HCT116 (cell line): ENCODE measurements around the gene AXL. TPM values are rescaled to one million over a fixed set of nuclear protein-coding genes. Genes with fewer than 3 reads are reported as not detected.

Experiments
- ATAC-seq: fragments of 200-7000 bp; cut with Tn5 transposase; 2 replicates; pipeline ENCODE4 v1.9.1; 2020; ENCODE audit warnings: mild to moderate bottlenecking, moderate library complexity
- BruUV-seq: library from RNA; stranded (reverse); fragments of 400-500 nt; replicated peaks from 2 replicates; lab custom pipeline; 2021; lab: Mats Ljungman, UMichigan
- CTCF ChIA-PET: fragments of 300-600 bp; sonication (Branson Sonifier 250); formaldehyde crosslinking; loops from one replicate; lab custom pipeline; 2021; ENCODE audit warnings: antibody characterized with exemption; lab: Charles Lee
- POLR2A ChIA-PET: fragments of 300-600, 350-600 bp; sonication (Branson Sonifier 250); formaldehyde crosslinking; loops from one replicate; lab custom pipeline; 2021; ENCODE audit warnings: antibody characterized with exemption; lab: Charles Lee
- RAD21 ChIA-PET, 2 experiments: fragments of 300-600 bp; sonication (Branson Sonifier 250); formaldehyde crosslinking; loops; one replicate each; lab custom pipeline; 2023; ENCODE audit warnings: low total read pairs in 2 of 2; ENCODE audit not compliant: uncharacterized antibody in 2 of 2, unreplicated experiment in 2 of 2, low non-redundant PET in 1 of 2; lab: Charles Lee
- DNase-seq: peaks from one replicate; pipeline ENCODE4 v3.0.0-alpha.2; 2010; ENCODE audit warnings: low read depth, low spot score
- H2AFZ ChIP-seq: fragments of 200-600 bp; shearing (Covaris generic), sonication (generic); 2 replicates; pipeline ENCODE4 v1.6.1; 2017; ENCODE audit warnings: low read depth, mixed run types, mixed read lengths, antibody characterized with exemption, low read length; ENCODE audit not compliant: poor library complexity, severe bottlenecking
- H3K27ac ChIP-seq: 2 replicates; pipeline ENCODE4 v1.5.1; 2012; ENCODE audit warnings: low read depth, low read length
- H3K27me3 ChIP-seq: fragments of 200-600 bp; sonication (generic); 2 replicates; pipeline ENCODE4 v1.6.1; 2016; ENCODE audit warnings: mixed run types, low read length, mixed read lengths; ENCODE audit not compliant: insufficient read depth
- H3K36me3 ChIP-seq, 2 experiments: fragments of 200-500 bp in 1 of 2; fragments of 200-600 bp in 1 of 2; sonication (Bioruptor generic) in 1 of 2; sonication (generic) in 1 of 2; 2 replicates each; pipeline versions ENCODE4 v1.5.1 to v1.6.1; 2014 to 2016; ENCODE audit warnings: low read length in 2 of 2, inconsistent platforms in 1 of 2, mixed read lengths in 1 of 2, mixed run types in 1 of 2; ENCODE audit not compliant: insufficient read depth in 2 of 2, control insufficient read depth in 1 of 2
- H3K4me1 ChIP-seq, 2 experiments: fragments of 200-600 bp in 1 of 2; sonication (generic) in 1 of 2; 2 replicates each; pipeline versions ENCODE4 v1.5.1 to v1.6.1; 2012 to 2017; ENCODE audit warnings: low read length in 2 of 2, inconsistent platforms in 1 of 2, mild to moderate bottlenecking in 1 of 2, mixed read lengths in 1 of 2, mixed run types in 1 of 2, moderate library complexity in 1 of 2; ENCODE audit not compliant: insufficient read depth in 2 of 2, control insufficient read depth in 1 of 2
- H3K4me2 ChIP-seq: fragments of 200-600 bp; sonication (generic); 2 replicates; pipeline ENCODE4 v1.6.1; 2017; ENCODE audit warnings: mixed run types, low read length, mixed read lengths
- H3K4me3 ChIP-seq, 2 experiments: fragments of 200-600 bp in 1 of 2; sonication (generic) in 1 of 2; replicated peaks in 1 of 2; 2 replicates each; pipeline ENCODE4 v1.5.1; 2011 to 2016; ENCODE audit warnings: low read length in 2 of 2, control low read depth in 1 of 2, low read depth in 1 of 2, mild to moderate bottlenecking in 1 of 2, mixed read lengths in 1 of 2, mixed run types in 1 of 2
- H3K79me2 ChIP-seq: fragments of 200-600 bp; sonication (generic); 2 replicates; pipeline ENCODE4 v1.6.1; 2017; ENCODE audit warnings: mild to moderate bottlenecking, mixed run types, low read length, moderate library complexity, mixed read lengths; ENCODE audit not compliant: insufficient read depth
- H3K9ac ChIP-seq: fragments of 200-600 bp; sonication (generic); 2 replicates; pipeline ENCODE4 v1.6.1; 2016; ENCODE audit warnings: low read length, mixed read lengths
- H3K9me2 ChIP-seq: fragments of 200-600 bp; sonication (generic), shearing (Covaris generic); 2 replicates; pipeline ENCODE4 v1.6.1; 2017; ENCODE audit warnings: mixed run types, mild to moderate bottlenecking, moderate library complexity; ENCODE audit not compliant: insufficient read depth
- H3K9me3 ChIP-seq, 2 experiments: fragments of 200-500 bp in 1 of 2; fragments of 200-600 bp in 1 of 2; sonication (Bioruptor generic) in 1 of 2; sonication (generic) in 1 of 2; 2 replicates each; pipeline ENCODE4 v1.6.1; 2014 to 2017; ENCODE audit warnings: low read length in 2 of 2, mixed read lengths in 2 of 2, inconsistent platforms in 1 of 2, low read depth in 1 of 2, mild to moderate bottlenecking in 1 of 2, mixed run types in 1 of 2, moderate library complexity in 1 of 2; ENCODE audit not compliant: control insufficient read depth in 1 of 2, insufficient read depth in 1 of 2
- H4K20me1 ChIP-seq: fragments of 200-600 bp; sonication (generic), shearing (Covaris generic); 2 replicates; pipeline ENCODE4 v1.6.1; 2017; ENCODE audit warnings: mixed run types, mild to moderate bottlenecking, moderate library complexity; ENCODE audit not compliant: insufficient read depth
- CEBPB ChIP-seq: IDR thresholded peaks from 2 replicates; pipeline ENCODE4 v1.6.1; 2012; ENCODE audit warnings: low read depth
- EGR1 ChIP-seq: IDR thresholded peaks from 2 replicates; pipeline ENCODE4 v1.6.1; 2012; ENCODE audit warnings: low read depth
- ELF1 ChIP-seq: IDR thresholded peaks from 2 replicates; pipeline ENCODE4 v1.6.1; 2012; ENCODE audit warnings: low read depth, borderline replicate concordance
- EZH2 ChIP-seq: fragments of 200-600 bp; sonication (generic); IDR thresholded peaks from 2 replicates; pipeline ENCODE4 v1.6.1; 2017; ENCODE audit warnings: antibody characterized with exemption, mixed run types
- EZH2phosphoT487 ChIP-seq: fragments of 200-600 bp; IDR thresholded peaks from 2 replicates; pipeline ENCODE4 v1.6.1; 2018; ENCODE audit warnings: antibody characterized with exemption, borderline replicate concordance
- FOSL1 ChIP-seq: IDR thresholded peaks from 2 replicates; pipeline ENCODE4 v1.6.1; 2012; ENCODE audit warnings: low read depth
- MAX ChIP-seq: IDR thresholded peaks from 2 replicates; pipeline ENCODE4 v1.6.1; 2012
- POLR2A ChIP-seq: IDR thresholded peaks from 2 replicates; pipeline ENCODE4 v1.7.0; 2011; ENCODE audit warnings: borderline replicate concordance; ENCODE audit not compliant: insufficient read depth, insufficient read length; ENCODE audit errors: extremely low read depth
- POLR2AphosphoS5 ChIP-seq: IDR thresholded peaks from 2 replicates; pipeline ENCODE4 v1.6.1; 2011; ENCODE audit warnings: mild to moderate bottlenecking, low read depth, low read length, moderate library complexity
- ZNF274 ChIP-seq: fragments of 200-500 bp; sonication (Bioruptor generic); IDR thresholded peaks from 2 replicates; pipeline ENCODE4 v1.6.1; 2014; ENCODE audit warnings: mild to moderate bottlenecking, low read depth, low read length, inconsistent platforms
- intact Hi-C: fragments of 100-400 bp; cut with micrococcal nuclease; formaldehyde crosslinking; loops from 2 replicates; pipeline ENCODE4 v1.10.0; 2022
- total RNA-seq: library from RNA; stranded (reverse); gene quantifications from one replicate; pipeline ENCODE4 v1.2.1, GENCODE V29; 2021; ENCODE audit not compliant: unreplicated experiment

Gene AXL
- total RNA-seq, 1 experiment from 2014 or later: 47.4 TPM

- CTCF ChIA-PET: interaction anchor here (1.2 to 1.8 kb wide), 2 partner anchors 16 to 42 kb away, joined by 7 read pairs; no protein-coding TSS in a partner anchor
- no TSS peak for BruUV-seq
- H3K79me2 ChIP-seq: peaks cover 53% of the 10 kb centered on the region
Measured at GRCh38 chr19:41219924-41220567, 1.0 kb downstream of the AXL start.

GRCh38 chr19:41220811-41221210, 1.8 kb downstream of the AXL start:
- CTCF ChIA-PET: interaction anchor here (1.2 to 1.8 kb wide), 2 partner anchors 17 to 42 kb away, joined by 7 read pairs; no protein-coding TSS in a partner anchor
- Histone ChIP-seq H3K27ac (peak overlapping the region; percentile 86; the same call in 1 of the 2 replicates), H3K36me3 (peaks cover 0 to 18% of the 10 kb centered on the region in 2 experiments; a peak in 1 of 4 replicates), H3K9me3 (no peaks in the 10 kb centered on the region), H3K9ac (peak overlapping the region; percentile 89), H3K4me3 (peak overlapping the region; percentile 64 to 93), H2AFZ (no peak overlapping the region), H3K4me1 (peaks cover 45 to 88% of the 10 kb centered on the region in 2 experiments), H3K27me3 (no peaks in the 10 kb centered on the region), H4K20me1 (no peaks in the 10 kb centered on the region), H3K9me2 (no peaks in the 10 kb centered on the region), H3K4me2 (peak overlapping the region; percentile 98), H3K79me2 (peaks cover 53% of the 10 kb centered on the region)
- DNase-seq (no peak), ATAC-seq (no peak)
- RAD21 ChIA-PET: no interaction called here
- intact Hi-C loops: no loop called here
- no TSS peak for BruUV-seq
- POLR2A ChIA-PET: interaction anchor here (1.2 kb wide), 1 partner anchor 43 kb away, joined by 5 read pairs; the partner anchor contains the start of gene HNRNPUL1
- TF ChIP-seq ELF1: no peak
- TF ChIP-seq POLR2A: no peak
- TF ChIP-seq ZNF274: no peak
- no peak for TF ChIP-seq CEBPB
- no peak for TF ChIP-seq EZH2
- no peak for TF ChIP-seq MAX
- TF ChIP-seq EGR1: no peak
- TF ChIP-seq EZH2phosphoT487: no peak
- no peak for TF ChIP-seq POLR2AphosphoS5

More at GRCh38 chr19:41219924-41220567, 1.0 kb downstream of the AXL start:
- no peaks in the 10 kb centered on the region for H4K20me1 ChIP-seq
- H3K9ac ChIP-seq: peak overlapping the region; percentile 89
- H3K36me3 ChIP-seq: peaks cover 0 to 17% of the 10 kb centered on the region in 2 experiments; a peak in 1 of 4 replicates
- H3K4me3 ChIP-seq: peak overlapping the region; percentile 64 to 93
- TF ChIP-seq CEBPB (no peak), EGR1 (no peak), FOSL1 (no peak)
- no peaks in the 10 kb centered on the region for H3K9me2 ChIP-seq
- ChIA-PET RAD21 (no interaction called here), POLR2A (interaction anchor here (1.2 to 2.0 kb wide), 3 partner anchors 9 to 44 kb away, joined by 5 to 14 read pairs (median 6); partner anchors contain the start of gene HNRNPUL1)
- intact Hi-C loops: no loop called here
- peaks cover 40 to 80% of the 10 kb centered on the region in 2 experiments for H3K4me1 ChIP-seq
- DNase-seq (no peak), ATAC-seq (no peak)
- H2AFZ ChIP-seq: no peak overlapping the region
- H3K4me2 ChIP-seq: peak overlapping the region; percentile 98
- H3K27me3 ChIP-seq: no peaks in the 10 kb centered on the region
- H3K27ac ChIP-seq: peak overlapping the region; percentile 86
- H3K9me3 ChIP-seq: no peaks in the 10 kb centered on the region
